Left lobe of liver (tissue), 2 donors: ENCODE results near the gene CD180. TPM values are rescaled to one million over a fixed set of nuclear protein-coding genes. Genes with fewer than 3 reads are reported as not detected.

Experiments used
- ATAC-seq: fragments of 200-7000 bp; cut with Tn5 transposase; one replicate; pipeline ENCODE4 v1.9.1; 2020; ENCODE audit warnings: mild to moderate bottlenecking, moderate library complexity
- DNase-seq: peaks from one replicate; pipeline ENCODE4 v3.0.0-alpha.2; 2020; ENCODE audit warnings: low spot score
- total RNA-seq: library from RNA; stranded (reverse); gene quantifications from one replicate; pipeline ENCODE4 v1.2.1, GENCODE V29; 2021
- donor health status: DM: no; HTN: no; CAD: no; lungs with moderate emphysema.
- donor health status: DM: no; HTN: yes; CAD: no.

Gene CD180
- total RNA-seq = 0.38 TPM

DNA sequence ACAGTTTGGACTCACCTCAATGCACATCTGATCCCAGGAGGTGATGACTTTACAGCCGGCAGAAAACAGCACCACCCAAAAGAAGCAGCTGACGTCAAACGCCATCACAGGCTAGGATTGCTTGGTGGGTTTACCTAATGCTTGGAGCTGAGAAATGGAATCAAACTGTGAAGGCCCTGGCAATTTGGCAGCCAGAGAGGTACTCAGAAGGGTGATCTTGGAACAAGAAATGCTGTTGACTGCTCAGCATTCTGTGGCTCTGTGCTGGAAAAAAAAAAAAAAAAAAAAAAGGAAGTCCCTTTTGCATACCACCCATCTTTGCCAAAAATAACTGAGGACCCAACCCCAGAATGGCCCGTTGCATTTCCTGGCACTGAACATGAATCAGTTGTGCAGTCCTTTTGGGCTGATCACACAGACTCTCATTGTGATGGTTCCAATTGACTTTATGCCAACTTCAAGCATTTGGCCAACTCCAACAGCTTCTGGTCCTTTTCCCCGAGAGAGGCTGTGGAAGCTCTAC lies at the start of gene CD180:
Gene CD180, minus strand, starts transcription at position 263 of the 523 bp plus-strand sequence. Its CDS starts 158 bp downstream, at position 105.
- ATAC-seq = peak; percentile 30

DNA sequence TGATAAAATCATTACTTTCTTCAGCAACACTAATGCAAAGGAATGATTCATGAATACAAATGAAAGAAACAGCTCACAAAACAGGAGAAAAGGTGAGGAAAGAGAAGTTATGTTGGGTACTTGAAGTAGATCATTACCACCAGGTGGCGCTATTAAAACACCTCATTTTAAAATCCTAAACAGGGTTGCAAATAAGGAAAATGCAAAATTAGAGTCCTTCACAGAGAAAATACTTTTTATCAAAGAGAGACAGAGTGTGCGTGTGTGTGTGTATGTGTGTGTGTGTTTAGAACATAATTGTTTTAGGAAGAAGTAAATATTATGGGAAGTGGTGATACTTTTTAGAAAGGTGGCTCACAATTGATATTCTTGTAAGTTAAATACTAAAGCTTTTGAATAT lies 49.5 kb upstream of the CD180 start:
- DNase-seq (no peak), ATAC-seq (peak; percentile 84)

More for the DNA sequence above, at the start of gene CD180:
- no peak for DNase-seq

DNA sequence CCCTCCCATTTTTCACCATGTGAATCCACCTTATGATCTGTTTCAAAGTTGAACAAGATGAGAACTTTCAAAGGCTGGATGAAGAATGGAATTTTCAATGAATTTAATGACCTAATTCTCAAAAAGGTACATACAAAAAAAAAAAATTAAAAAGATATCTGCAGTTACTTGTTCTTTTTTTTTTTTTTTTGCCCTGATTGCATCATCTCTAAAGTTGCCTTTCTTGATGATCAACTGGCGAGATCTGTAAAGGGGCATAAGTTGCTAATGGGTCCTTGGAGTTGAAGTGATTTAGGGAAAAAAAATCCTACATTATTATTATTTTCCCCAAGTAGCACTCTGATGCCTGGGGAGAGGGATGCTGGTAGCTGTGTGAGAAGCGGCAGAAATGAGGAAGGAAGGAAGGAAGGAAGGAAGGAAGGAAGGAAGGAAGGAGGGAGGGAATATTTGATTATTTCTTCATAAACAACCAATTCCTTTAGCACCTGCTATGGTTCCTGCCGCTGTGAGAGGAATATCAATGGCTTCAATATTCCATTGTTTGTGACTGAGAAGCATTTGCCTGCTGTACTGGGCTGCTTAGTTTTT lies 48.8 kb upstream of the CD180 start:
- ATAC-seq = peak; percentile 6
- DNase-seq = no peak

- ATAC-seq (peak; percentile 74), DNase-seq (peak; percentile 73)
These were observed 47.8 kb upstream of the CD180 start for GRCh38 chr5:67244345-67244793.

GRCh38 chr5:67243944-67244343 lies 47.3 kb upstream of the CD180 start:
- ATAC-seq (peak; percentile 30), DNase-seq (no peak)

DNA sequence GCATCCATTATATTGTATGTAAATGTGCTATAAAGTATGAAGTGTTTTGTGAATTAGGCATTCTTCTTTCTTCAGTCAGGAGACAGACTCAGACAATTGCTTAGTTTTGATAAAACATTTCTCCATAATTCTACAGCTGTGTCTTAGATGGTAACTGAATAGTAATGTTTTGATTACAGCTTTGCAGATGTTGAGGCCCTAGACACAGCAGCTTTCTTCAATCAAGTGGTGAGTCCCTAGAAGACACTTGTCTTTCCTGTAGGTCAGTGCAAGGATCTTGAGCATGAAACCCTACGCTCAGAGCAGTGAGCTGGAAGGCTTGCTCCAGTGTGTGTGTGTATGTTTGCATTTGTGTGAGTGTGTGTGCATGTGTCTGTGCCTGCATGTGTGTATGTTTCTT lies 46.8 kb upstream of the CD180 start:
- DNase-seq (no peak), ATAC-seq (no peak)

DNA sequence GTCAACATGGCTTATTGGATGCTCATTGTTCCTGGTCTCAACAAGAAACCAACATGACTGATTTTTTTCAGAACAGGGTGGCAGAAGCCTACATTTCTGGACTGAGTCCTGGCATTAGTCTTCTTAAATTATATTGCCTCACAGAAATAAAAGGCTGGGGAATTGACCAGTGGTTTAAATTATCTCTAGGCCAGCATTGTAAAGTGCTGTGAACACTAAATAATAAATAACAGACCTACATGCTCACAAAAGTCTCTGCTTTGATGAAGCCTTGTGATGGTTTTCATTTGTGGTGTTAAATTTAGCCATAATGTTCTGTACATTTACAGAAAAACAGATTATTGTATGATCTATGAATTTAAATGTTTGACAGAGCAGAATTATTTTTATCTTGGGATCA lies 44.7 kb upstream of the CD180 start:
- no peak for ATAC-seq
- no peak for DNase-seq

- ATAC-seq = no peak
- DNase-seq = no peak
These were observed 44.2 kb upstream of the CD180 start for GRCh38 chr5:67240846-67241245.

DNA sequence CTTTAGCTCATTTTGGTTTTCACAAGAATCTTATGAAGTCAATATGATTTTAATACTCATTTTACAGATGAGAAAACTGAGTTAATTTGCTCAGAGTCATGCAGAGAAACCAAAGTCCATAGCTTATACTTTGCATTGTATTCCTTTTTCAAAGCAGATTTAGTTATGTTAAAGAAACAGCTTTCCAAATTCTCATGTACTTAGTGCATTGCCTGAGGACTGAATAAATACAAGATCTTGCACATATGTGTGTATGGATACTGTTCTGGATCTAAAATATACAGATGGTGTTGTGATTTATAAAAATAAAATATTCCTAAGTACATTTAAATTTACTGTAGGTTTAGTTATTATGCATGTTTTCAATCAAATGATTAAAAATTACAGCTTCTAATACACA lies 43.5 kb upstream of the CD180 start:
- ATAC-seq (no peak), DNase-seq (no peak)

DNA sequence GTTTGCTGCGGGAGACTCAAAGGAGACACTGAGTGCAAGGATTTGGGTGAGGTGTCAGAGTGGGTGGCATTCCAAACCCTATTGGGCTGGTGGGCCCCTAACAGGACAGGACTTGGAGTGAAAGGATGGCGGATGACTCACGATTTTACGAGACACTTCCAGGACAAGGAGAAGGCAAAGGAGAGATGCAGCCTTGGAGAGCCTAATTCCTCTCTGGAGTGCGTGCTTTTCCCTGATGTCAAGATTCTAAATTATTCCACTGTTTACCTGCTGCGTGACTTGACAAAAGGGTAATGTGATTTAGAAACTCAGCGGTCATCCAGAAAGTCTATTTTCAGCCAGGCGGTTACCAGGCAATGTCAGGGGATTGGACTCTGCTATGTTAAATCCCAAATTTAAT lies 41.6 kb upstream of the CD180 start:
- ATAC-seq = no peak

DNA sequence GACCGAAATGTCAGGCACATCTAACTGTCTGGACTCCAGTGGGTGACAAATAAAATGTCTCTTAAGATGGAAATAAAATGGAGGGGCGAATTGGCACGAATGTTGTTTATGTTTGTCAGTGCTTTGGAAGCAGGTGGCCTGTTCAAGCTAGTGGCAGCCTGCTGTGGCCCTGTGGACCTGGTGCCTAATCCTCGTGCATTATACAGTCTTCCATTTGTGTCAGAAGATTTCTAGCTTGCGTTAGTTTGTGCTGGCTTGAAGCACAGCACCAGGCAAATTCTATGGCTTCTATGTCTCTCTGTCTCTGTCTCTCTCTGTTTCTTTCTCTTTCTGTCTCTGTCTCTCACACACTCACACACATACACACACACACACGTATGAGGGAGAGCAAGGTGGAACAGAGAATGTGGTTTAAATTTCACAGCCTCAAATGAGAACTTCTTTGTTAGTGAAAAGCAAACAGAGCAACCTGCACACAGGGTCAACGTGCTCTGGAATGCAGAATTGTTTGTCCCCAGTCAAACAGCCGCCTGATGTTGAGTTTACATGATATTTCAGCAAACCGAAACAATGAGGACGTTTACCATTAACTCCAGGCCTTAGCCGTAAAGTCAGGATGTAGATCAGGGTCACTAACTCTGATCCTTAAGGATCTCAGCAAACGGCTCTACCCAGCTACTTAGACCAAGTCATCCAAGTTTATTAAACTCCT lies 39.0 kb upstream of the CD180 start:
- DNase-seq = peak; percentile 60
- peak; percentile 80 for ATAC-seq

More for the DNA sequence above, 41.6 kb upstream of the CD180 start:
- DNase-seq = no peak

DNA sequence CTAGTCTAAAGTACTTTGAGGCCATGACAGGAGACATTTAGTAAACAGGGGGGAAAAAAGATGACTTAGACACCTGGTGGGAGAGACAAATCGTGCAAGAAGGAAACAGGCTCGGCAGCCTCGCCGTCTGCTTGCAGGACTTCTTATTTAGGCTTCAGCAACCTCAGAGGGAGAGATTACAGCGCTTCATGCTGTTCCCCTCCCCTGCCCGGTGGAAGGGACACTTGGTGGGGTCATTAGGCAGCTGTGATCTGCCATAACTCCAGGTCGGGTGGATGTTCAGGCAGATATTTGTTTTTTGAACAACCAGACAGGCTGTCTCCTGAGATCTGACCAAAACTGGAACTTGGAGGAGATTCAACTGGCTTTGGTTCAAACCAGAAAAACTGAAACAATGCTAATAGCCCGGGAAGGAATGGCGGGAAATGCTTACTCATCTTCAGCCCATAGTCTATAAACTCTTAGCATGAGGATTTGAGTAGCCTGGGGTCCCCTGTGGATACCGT lies 38.1 kb upstream of the CD180 start:
- DNase-seq = peak; percentile 61
- peak; percentile 74 for ATAC-seq

DNA sequence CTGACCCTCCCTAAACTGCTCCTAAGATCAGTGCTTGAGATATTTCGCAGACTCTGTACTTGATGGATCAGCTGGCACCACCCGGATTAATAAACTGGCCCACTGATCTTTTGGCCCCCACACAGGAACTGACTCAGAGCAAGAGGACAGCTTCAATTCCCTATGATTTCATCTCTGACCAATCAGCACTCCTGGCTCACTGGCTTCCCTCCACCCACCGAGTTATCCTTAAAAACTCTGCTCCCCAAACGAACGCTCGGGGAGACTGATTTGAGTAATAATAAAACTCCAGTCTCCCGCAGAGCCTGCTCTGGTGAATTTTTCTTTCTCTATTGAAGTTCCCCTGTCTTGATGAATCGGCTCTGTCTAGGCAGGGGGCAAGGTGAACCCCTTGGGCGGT lies 36.5 kb upstream of the CD180 start:
- ATAC-seq (no peak), DNase-seq (no peak)

DNA sequence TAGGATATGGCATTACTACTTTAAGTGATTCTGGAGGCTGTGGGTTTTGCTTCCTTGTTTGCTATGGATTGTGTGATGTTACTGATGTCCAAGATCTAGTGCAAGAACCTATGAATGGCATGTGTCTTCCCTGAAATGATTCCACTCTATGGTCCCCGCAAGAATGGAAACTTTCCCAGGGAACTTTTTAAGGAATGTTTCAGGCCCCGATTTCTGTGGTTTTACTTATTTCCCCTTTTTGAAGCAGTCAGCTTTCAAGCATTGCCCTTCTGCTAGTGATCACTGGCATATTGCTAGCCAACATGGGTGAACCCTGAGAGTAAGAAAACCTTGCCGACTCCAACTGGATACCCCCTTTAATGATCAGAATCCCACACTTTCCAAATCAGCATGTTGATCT lies 26.6 kb upstream of the CD180 start:
- DNase-seq (no peak), ATAC-seq (no peak)

- no peak for ATAC-seq
- DNase-seq = no peak
These were observed 25.8 kb upstream of the CD180 start for GRCh38 chr5:67222243-67223025.

DNA sequence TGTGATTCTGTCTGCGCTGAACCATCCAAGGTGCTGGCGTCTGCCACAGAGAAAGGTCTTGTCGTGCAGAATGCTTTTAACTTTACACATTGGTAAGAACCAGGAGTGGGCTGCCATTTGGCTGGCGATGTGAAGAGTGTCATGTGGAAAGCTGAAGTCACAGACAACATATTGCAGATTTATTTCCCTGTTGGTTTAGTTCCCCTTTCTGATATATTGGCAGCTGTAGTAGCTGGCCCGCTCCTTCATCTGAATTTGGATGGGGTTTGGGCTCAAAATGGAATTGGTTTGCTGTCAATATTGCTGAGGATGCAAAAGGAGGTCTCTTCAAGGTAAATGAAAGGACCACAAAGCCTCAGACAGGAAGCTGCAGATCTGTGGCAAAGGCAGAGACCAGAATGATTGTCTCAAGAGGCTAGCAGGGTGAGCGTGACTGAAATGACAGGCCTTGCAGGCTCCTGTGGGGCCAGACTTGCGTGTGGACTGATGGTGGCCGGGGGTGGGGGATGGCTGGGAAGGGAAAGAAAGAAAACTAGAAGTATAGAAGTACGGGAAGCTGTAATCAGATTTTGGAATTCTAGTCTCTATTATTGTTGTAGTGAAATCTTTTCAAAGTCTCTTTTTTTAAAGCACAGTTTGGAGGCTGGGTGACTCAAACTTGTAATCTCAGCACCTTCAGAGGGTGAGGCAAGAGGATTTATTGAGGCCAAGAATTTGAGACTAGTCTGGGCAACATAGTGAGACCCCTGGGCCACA lies 25.1 kb upstream of the CD180 start:
- peak; percentile 27 for ATAC-seq
- no peak for DNase-seq

DNA sequence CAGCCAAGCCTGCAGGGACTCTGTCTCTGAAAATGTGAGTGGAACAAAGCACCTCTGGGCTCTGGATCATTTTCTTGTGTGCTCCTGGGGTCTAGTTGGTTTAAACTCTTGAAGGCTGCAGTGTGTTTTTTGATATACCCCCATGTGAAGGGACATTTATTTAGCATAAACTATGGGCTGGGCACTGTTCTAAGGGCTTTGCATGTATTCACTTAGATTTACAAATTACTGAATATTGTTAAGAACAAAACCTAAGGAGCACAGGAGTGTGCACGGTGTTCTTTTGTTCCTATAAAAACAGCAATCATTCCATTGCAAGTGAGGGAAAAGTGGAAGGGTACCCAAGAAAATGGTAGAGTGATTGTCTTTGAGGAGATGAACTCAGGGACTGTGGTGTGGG lies 20.0 kb upstream of the CD180 start:
- no peak for ATAC-seq
- DNase-seq = no peak

DNA sequence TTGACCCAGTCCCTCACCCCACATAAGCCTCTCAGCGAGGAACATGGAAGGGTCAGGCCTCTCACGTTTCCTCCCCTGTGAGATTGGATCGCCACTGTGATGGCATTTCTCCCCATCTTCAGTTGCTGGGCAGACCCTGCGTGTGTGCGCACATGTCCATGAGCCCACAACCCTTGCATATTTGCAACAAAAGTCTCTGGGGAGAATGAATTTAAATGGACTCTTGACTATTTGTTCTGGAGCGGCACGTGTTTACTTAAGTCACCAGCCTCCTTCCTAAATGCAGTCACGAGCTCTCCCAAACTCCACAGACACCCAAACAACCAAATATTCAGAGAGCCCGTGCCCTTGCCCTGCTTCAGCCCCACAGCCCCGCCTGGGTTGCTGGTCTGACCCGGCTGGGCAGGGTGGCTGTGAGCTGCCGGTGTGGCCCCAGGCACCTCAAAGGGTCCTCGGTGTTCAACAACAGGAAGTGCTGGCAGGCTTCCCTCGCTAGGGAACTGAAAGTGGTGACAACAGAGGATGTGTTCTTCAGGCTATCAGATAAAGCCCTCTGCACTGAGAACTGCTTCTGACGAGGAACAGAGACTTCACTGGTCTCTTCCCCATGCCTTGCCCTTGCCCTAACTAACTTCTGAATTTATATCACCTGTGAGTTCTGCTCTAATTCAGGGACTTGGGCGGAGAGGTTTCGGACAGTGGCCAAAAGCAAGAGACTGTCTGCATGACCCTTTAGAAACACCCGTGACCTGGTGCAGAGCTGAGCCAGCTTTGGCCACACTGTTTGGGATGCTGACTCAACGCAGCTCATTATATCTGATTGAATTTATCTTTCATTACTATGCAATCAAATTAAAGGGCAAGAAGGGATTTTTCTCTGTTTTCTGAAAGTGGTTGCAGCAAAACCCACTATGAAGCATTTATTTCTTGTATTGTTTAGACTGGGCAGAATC lies 19.2 kb upstream of the CD180 start:
- DNase-seq = peak; percentile 90
- peak; percentile 83 for ATAC-seq

DNA sequence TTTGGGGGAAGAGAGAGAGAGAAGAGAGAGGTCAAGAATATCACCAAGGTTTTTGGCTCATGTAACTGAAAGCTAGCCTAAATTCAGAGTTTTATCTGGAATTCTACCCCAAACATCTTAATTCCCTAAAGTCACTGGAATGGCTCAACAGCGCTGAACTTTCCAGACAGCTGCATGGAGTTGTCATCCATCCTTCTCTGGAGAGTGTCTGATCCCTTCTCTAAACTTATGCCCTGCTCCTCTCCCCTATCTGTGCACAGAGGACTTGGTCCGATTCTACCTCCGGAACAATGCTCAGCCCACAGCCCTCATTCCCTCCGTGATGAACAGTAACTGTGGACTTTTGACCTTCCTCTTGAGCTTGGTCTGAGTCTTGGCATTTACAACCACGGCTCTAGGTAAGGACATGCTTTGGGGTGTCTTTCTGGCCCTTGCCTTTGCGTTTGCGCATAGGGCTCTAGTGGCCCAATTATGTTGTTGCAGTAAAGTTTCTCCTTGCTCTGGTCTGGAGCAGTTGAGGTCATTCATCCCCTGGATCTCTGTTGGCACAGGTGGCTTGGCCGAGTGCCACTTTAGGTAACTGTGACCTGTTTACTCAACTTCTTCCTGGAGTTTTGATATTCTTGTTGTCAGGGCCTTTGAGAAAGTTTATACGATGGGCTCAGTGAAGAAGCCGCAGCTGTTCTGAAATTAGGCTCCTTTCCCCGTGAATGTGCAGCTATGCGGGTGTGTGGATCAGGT lies 18.3 kb upstream of the CD180 start:
- ATAC-seq = peak; percentile 64
- peak; percentile 80 for DNase-seq
